GM18907 (cell line): ENCODE results near the gene FPR3.
"Not testable (repeated sequence)": the region's sequence is repeated elsewhere in the genome, so short reads cannot be mapped to it uniquely, and the experiment has no call there.

Source experiments
- ATAC-seq: cut with Tn5 transposase; IDR thresholded peaks from one replicate; pipeline ENCODE4 v1.9.1; 2021; ENCODE audit warnings: mild to moderate bottlenecking, moderate library complexity; ENCODE audit not compliant: unreplicated experiment

FPR3 gene

DNA sequence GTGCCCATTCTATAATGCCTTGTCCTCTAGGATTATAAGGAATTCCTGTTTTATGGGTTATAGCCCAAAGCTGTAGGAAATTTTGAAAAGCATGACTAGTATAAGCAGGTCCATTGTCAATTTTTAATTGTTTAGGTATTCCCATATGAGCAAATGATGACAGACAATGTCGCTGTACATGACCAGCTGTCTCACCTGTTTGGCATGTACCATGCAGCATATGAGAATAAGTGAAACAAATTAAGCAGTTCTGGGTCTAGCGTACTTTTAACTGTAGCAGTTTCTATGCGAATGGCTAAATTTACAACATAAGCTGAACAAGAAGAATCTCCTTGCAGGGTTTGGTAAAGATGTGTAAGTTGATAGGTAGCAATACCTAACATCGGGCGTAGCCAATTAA, 11.6 kb downstream of the FPR3 start:
- ATAC-seq, result not testable (repeated sequence)

DNA sequence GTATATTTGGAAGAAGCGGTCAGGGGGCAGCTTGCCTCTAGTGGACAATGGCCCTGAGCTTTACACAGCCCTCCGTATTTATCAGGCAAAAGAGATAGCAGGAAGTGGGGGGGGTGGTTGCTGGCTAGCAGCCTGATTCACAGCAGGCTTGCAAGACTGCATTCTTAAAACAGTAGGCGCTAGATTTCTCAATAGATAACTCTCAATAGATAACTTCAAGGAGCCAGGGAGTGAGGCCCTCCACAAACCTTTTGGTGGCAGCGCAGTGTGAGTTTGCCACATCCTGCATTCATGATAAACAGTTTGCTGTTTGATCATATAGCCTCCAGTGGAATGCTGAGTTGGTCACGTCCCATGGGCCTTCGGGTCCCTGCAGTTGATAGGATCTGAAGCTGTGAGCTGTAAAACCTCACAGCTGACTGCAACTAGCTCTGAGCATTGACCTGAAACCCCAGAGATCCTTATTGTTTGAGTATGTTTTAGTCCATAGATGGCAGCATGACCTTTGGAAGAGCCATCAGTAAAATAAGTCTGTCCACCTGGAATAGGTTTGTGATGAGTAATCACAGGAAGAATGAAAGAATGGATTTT, 12.2 kb downstream of the FPR3 start:
- no peak for ATAC-seq

DNA sequence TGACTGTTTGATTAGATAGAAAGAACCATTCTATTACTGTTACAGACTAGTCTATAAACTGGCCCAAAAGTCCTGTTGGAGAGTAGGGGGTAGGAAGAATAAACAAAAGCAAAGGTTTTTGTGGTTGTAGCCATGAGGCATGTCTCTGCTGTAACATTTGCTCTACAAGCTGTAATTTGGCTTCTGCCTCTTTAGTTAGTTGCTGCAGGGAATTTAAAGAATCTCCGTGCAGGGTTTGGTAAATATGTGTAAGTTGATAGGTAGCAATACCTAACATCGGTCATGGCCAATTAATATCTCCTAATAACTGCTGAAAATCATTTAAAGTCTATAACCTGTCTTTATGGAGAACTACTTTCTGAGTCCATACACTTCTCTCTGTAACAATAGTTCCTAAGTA, 13.0 kb downstream of the FPR3 start:
- ATAC-seq, result no peak

DNA sequence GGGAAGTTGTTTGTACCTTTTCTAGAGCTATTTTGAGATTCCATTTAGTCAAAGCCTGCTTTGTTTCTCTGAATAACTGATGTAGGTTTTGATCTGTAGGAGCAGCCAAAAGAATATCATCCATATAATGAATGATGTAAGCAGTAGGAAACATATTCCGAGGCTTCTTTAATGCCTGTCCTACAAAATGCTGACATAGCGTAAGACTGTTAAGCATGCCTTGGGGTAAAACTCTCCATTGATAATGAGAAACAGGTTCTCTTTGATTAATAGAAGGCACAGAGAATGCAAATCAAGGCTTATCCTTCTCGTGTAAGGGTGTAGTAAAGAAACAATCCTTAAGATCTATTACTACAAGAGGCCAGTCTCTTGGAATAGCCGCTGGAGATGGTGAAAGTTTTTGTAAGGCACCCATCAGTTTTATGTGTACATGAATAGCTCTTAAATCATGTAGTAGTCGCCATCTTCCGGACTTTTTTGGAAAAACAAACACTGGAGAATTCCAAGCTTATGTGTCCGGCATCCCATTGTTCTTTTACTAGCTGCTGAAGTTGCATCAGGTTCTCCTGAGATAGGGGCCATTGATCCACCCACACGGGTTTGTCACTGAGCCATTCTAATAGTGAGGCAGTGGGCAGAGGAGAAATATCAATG, 13.5 kb downstream of the FPR3 start:
- no peak for ATAC-seq

DNA sequence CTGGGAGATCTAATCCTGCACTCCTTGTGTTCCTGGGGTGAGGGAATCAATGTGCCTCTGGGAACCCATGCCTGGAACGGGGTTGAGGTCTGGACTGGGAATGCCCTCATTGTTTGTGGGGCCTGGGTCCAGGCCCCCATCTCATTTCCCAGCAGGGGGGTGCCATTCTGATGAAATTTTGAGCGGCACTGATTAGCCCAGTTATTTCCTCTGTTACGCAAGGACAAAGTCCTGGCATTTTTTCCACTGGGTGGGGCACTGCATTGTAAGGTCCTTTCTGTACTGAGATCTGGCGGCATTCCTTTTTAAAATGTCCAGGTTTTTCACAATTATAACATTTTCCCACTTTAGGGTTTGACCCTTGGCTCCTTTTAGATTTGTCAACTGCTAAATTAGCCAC, 14.8 kb downstream of the FPR3 start:
- no peak for ATAC-seq

DNA sequence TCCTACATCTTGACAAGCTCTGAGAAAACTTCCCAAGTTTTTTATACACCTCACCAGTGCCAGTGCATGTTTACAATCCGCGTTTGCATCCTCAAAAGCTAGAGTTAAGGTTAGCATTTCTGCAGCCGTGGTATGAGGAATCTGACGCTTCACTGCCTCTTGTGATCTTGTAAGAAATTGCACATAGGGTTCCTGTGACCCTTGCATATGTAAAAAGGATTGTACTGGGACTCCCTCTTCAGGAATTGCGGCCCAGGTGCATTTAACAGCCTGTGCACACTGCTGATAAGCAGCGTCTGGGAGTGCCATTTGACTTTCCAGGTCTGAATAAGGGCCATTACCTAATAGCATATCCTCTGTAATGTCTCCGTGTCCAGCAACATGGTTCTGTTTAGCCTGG, 15.3 kb downstream of the FPR3 start:
- ATAC-seq, result no peak

DNA sequence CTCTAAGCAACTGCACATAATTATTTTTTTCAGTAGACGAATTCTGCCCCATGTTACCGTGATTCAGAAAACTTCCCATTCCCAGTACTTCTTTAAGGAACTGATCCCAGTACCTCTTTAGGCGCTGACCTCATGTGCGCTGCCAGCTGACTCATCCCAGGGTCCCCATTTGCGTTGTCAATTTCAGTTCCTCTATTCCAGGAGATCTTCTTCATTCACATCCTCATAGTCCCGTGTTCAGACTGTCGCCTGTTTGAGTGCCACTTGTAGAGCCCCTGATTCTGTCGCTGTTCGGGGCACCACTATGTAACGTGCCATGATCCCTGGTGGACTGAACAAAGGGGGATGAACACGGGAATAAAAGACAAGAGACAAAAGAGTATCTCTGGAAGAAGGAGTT, 16.4 kb downstream of the FPR3 start:
- ATAC-seq, result no peak

DNA sequence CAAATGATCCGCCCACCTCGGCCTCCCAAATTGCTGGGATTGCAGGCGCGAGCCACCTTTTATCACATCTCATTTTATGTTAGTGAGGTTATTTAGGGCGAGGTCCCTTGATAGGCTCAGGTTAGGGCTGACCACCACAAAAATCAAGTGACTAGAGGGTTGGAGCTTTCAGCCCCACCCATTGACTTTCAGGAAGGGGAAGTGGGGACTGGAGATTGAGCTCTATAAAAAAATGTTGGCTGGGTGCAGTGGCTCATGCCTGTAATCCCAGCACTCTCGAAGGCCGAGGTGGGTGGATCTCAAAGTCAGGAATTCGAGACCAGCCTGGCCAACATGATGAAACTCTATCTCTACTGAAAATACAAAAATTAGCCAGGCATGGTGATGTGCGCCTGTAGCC, 20.1 kb downstream of the FPR3 start:
- ATAC-seq, result no peak

DNA sequence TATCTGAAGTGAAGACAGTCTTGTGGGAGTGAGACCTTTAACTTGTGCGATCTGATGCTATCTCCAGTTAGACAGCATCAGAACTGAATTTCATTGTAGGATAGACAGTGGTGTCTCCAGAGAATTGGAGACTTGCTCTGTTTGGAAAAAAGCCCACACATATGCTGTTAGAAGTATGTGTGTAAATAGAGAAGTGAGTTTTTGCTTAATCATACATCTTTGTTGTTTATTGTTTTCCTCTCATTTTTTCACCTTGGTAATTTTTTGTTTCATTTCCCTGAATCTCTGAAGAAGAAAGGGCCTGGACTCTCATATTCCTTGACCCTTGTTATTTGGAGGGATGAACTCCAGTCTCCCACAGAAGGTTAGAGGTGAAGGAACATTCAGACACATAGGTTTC, 21.8 kb downstream of the FPR3 start:
- no peak for ATAC-seq

DNA sequence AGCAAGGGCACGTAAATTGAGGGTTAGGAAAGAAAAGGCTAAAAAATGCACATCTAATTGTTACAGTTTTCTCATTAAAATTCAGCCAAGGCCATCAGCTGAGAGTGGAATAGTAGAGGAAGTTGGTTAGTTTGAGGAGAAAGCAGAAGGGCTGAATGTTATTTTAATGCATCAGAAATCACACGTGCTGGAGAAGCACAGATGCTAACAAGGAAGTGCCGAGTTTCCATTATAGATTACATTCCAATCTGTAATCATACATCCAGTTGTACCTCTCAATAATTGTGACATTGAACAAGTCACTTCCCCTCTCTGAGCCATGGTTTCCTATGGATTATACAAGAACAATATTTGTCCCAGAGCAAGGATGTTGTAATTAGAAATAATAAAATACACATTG, 25.1 kb downstream of the FPR3 start:
- no peak for ATAC-seq

DNA sequence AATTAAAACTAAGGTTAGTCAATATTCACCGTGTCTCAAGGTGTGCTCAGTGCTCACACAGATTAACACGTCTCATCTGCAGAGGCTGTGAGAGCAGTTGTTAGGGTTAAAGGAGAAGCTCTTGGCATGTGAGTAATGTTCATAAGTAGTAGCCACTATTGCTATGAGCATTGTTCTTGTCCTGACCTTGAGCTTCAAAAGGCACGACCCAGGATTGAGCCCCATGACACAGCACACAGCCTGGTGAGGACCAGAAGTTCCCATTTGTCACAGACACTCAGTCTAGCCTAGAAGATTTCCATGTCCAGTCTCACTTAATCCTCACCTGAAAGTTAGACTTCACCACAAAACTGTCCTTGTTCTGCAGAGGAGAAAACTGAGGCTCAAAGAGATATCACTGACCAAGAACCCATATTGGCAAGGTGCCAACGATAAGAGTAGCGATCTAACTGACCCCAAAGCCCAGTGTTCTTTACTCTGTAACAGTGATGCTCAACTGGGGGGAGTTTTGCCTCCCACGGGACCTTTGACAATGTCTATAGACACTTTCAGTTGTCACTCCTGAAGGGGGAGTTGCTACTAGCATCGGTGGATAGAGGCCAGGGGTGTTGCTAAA, 26.0 kb downstream of the FPR3 start:
- no peak for ATAC-seq

DNA sequence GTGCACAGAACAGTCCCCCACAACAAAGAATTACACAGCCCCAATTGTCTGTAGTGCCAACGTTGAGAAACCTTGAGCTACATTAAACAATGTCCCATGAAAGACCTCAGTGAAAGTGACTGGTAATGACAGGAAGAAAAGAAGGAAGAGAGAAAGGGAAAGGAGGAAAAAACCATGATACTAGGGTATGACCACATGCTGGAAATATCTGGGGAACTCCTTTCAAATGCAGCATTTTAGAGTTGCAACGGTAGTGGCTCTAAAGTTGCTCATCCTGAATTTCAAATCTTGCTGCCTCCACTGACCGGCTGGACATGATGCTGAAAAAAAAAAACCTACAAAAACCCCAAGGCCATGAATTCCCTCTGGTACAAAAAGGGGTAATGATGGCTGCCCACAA, 26.5 kb downstream of the FPR3 start:
- ATAC-seq, result no peak

DNA sequence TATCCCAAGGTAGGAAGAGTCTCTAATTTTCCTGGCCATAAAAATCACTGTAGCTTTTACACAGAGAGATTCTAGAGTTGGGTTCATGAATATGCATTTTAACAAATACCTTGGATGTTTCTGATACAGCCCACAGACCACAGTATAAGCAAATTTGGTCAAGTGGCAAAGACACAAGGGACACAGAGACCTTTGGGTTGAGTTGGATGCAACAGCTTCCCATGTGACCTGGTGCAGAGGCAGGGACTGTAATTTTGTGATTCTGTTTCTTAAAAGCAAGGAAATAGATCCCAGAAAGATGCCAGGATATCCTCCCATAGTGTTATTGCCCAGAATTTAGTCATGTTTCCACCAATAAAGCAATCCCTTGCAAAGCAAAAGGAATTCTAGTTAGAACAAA, 27.0 kb downstream of the FPR3 start:
- no peak for ATAC-seq

DNA sequence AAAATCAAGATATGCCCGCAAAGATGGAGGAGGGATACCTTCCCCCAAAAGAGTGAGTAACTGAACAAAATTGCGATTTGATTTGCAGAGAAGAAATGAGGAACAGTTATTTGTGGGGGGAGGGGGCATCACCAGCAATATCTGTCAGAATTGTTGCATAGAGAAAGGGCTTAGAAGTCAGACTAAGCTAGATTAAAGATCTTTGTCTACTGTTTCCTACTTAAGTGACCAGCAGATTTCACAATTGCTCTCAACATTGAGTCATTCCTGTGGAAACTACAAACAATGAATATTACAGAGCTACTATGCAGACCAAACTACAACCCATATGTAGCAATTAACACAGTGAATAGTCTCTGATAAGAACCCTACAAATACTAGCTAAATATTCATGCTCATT, 27.4 kb downstream of the FPR3 start:
- no peak for ATAC-seq

DNA sequence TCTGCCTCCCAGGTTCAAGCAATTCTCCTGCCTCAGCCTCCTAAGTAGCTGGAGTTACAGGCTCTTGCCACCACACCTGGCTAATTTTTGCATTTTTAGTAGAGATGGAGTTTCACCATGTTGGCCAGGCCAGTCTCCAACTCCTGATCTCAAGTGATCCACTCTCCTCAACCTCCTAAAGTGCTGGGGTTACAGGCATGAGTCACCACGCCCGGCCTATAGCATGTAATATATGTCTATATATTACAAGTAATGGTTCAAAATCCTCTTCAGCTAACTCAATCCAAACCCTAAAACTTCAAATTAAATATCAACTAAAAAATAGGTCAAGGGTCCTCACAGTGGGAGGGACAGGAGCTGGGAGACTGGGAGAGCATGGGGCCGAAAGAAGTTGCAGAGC, 28.0 kb downstream of the FPR3 start:
- no peak for ATAC-seq

DNA sequence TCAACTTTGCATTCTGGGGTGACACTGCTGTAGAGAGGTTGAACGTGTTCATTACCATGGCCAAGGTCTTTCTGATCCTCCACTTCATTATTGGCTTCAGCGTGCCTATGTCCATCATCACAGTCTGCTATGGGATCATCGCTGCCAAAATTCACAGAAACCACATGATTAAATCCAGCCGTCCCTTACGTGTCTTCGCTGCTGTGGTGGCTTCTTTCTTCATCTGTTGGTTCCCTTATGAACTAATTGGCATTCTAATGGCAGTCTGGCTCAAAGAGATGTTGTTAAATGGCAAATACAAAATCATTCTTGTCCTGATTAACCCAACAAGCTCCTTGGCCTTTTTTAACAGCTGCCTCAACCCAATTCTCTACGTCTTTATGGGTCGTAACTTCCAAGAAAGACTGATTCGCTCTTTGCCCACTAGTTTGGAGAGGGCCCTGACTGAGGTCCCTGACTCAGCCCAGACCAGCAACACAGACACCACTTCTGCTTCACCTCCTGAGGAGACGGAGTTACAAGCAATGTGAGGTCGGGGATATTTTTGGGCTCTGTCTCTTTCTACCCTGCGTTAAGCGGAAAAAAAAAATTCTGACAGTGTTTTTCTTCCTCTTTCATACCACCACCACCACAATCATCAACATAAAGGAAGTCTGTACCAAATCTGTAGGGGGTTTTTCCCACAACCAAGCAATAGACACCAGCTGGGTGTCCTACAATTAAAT, 29.5 kb downstream of the FPR3 start:
- ATAC-seq, result no peak

DNA sequence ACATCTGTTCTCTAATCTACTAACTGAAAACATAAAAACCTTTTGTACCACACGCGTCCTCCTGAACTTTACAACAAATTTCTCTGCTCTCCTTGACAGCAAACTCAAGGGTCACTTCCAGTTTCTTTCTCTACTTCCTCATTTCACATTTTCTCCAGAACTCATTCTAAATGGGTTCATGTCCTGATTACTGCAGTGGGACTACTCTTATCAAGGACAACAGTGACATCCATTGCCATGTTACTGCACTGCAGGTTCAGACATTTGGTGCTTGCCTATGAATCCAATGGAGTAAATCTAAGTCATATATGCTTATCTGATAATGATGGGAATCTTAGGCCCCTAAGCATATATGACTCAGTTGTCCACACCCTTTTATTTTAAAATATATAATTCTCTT, 35.3 kb downstream of the FPR3 start:
- ATAC-seq, result no peak

DNA sequence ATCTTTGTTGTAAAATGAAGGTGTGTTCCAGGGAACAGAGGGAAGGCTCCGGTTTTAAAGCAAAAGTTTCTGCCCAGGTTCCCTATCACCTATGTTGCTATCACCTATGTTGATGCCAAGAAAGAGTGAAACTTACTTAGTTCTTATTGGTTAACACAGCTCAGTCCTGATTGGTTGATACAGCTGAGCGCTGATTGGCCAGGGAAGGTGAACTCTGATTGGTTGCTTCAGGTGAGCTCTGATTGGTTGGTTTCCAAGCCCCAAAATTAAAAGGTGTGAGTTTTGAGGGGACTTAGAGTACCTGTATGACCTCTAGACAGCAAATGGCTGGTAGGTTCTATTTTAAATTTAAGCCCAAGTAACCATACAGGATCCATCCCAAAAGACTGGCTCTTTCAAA, 42.2 kb downstream of the FPR3 start:
- no peak for ATAC-seq

DNA sequence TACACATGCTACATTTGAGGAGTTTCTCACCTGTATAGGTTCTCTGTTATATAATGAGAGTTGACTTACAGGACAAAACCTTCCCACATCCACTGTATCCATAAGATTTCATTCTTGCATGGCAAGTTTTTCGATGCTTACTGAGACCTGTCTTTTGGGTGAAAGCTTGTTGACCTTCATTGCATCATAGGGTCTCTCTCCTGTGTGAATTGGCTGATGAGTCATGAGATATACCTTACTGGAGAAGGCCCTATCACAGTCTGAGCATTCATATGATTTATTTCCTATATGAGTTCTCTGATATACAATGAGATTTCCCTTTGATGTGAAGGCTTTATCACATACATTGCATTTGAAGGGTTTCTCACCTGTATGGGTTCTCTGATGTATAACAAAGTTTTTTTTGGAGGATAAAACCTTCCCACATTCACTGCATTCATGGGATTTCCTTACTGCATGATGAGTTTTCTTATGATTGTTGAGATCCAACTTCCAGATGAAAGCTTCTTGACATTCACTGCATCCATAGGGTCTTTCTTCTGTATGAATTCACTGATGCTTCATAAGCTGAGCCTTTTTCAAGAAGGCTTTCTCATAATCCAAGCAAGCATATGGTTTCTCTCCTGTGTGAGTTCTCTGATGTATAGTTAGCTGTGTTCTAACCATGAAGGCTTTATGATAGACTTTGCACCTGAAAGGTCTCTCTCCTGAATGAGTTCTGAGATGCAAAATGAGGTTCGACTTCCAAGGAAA, 67.1 kb downstream of the FPR3 start:
- ATAC-seq, result no peak

DNA sequence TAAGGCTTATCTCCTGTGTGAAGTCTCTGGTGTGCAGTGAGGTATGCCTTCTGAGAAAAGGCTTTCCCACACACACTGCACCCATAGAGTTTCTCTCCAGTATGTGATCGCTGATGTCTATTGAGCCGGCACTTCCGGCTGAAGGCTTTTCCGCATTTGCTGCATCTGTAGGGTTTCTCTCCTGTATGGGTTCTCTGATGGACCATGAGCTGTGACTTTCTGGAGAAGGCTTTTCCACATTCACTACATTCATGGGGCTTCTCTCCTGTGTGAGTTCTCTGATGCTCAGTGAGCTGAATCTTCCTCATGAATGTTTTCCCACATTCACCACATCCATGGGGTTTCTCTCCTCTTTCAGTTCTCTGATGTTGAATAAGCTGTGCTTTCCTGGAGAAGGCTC, 78.1 kb downstream of the FPR3 start:
- no peak for ATAC-seq
